COR-L47 (cell line): Measurements from ENCODE around the gene CDK18.

ENCODE experiments used
- DNase-seq: peaks from one replicate; lab custom pipeline; 2025; lab: John Stamatoyannopoulos, UW

The CDK18 gene

DNA sequence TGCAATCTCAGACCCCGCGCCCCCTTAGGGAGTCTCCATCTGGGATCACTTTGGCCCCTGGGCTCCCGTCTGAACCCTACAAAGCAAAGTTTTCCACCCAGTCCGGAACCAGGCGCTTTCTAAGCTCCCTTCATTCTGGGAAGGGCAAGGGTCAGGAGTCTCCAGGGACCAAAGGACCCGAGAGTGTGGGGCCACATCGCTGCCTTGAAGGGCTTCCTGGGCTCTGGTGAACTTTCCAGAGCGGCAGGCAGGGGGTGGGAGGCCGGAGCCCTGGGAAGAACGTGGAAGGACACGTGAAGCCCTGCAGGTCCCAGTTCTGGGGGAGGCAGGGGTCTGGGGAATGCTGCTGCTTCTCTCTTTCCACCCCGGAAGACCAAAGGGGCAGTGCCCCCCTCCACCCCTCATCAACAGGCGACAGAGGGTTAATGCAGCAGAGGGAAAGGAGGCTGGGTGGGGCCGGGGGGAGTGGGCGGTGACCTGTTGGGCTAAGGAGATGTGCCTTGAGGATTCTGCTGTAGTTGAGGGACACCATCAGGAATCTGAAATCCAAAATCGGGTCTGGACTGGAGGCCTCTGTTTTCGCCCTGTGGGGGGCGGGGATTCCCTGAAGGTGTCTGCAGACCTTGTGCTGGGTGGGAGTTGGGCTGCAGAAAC is 734 bp downstream of the CDK18 start:
- DNase-seq, result no peak

GRCh38 chr1:205505791-205506190 is 1.3 kb downstream of the CDK18 start:
- DNase-seq, result no peak

GRCh38 chr1:205506409-205507200 is 2.1 kb downstream of the CDK18 start:
- DNase-seq, result no peak

DNA sequence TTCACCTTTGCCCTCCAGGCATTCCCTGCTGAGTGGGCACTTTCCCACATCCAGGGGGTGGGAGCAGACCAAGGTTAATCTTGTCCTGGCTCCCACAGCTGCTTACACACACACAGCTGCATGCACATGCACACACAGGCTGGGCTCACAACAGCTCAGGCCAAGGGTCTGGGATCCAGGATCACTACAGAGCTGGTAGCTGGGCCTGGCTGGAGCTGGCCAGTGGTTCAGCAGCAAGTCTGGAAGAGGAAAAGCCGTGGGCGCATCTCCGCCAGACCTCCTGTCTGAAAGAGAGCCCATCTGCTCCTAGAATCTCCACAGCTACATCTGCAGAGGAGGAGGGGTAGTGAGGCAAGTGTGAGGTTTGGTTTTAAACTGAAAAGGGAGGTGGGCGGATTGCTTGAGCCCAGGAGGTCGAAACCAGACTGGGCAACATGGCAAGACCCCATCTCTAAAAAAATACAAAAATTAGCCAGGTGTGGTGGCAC is 3.8 kb downstream of the CDK18 start:
- no peak for DNase-seq

- DNase-seq, result peak; percentile 72
Observed at GRCh38 chr1:205510308-205510950, 6.0 kb downstream of the CDK18 start.

DNA sequence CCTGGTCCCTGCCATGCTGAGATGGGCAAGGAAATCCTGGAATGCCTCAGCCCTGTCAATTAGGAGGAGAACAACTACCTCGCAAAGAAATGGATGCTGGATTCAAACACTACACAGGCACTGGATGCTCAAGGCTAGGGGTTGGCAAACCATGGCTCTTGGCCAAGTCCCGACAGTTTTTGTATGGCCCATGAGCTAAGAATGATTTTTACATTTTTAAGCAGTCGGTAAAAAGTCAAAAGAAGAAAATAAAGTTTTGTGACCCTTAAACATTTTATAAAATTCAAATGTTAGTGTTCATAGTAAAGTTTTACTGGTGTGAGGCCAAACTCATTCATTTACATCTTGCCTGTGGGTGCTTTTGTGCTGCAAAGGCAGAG is 6.5 kb downstream of the CDK18 start:
- no peak for DNase-seq

DNA sequence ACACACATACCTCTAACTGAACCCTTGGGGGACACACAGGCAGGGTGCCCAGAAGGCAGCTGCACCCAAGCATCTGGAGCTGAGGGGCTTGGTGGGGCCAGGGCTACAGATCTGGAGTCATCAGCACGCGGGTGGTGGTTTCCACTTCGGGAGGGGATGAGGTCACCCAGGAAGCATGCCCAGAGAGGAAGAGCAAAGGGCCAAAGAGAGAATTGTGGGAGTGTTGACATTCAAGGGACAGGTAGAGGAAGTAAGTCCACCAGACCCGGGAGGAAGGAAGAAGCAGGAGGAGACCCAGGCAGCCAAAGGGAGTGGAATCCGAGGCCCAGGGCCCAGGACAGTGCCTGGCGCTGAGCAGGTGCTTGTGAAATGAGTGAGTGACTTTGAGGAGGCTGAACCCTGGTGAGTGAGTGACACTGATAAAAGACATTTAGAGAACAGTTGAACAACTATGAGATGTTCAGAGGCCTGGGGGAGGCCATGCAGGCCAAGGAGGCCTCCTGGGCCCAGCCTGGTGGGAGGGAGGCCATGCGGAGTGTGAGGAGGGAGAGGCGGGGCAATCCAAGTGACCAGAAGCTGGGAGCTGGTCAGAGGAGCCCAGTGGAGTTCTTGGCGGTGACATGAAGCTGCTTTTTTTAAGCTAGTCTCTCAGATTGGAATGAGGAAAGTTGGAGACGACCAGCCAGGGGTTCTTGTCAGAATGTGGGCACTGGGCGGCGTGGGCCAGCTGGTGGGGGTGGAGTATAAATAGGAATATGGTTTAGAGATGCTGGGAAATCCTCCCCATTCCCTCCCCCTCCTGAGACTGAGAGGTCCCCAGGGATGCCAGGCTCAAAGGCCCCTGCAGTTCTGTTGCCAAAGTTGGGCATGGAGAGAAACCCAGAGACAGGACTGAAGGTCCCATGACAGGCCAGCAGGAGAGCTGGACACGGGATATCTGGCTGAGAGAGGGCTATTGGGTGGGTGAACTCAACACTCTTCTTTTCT is 7.9 kb downstream of the CDK18 start:
- DNase-seq, result no peak

DNA sequence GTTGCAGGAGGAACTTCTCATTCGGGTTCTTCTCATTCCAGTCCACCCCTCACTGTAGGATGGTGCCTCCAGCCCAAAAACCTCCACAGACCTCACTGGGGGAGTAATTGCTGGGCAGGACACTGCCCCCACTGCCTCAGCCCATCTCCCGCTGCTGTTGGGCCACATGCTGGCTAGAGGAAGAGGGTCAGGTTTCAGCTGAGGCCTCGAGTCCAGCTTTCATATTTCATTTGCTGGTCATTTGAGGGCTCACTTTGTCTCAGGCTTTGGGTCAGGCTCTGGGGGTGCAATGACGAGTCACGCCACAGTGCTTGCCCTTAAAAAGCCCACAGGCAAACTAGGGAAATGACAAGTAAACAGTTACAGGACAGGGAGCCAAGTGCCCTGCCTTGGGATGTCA is 9.3 kb downstream of the CDK18 start:
- no peak for DNase-seq

DNA sequence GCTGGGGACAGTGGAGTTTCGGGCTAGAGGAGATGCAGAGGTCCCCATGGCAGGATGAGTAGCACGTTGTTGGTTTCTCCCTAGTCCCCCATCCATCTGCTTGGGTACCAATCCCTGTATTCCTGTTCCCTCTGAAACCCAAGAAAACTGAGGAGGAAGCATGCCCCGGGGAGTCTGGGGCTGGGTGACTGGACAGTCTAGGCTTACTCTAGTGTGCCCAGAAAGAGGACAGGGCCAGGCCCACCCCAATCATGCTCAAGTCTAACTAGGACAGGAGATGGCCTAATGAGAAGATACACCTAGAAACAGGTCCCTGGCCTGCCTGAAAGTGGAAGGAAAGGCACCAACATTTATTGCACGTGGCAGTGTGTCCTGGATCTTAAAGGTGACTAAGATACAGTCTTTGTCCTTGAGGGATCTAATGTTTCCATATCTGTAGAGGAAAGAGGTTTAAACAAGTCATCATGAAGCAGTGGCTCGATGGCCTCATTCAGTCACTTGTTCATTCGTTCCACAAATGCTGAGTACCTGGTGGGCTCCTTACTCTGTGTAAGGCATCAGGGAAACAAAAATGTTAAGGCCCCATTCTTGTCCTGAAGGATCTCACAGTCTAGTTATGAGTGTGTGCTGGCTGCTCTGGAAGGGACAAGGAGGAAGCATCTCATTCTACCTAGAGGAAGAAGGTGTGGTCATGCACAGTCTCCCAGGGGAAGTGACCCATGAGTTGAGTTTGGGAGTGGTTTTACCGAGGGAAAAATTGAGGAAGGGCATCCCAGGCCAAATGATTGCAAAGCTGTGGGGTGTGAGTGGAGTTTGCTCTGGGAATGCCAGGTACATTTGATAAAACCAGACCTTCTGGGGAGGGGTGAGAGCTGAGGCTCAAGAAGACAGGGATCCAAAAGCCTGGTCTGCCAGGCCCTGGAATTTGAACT is 10.0 kb downstream of the CDK18 start:
- no peak for DNase-seq

DNA sequence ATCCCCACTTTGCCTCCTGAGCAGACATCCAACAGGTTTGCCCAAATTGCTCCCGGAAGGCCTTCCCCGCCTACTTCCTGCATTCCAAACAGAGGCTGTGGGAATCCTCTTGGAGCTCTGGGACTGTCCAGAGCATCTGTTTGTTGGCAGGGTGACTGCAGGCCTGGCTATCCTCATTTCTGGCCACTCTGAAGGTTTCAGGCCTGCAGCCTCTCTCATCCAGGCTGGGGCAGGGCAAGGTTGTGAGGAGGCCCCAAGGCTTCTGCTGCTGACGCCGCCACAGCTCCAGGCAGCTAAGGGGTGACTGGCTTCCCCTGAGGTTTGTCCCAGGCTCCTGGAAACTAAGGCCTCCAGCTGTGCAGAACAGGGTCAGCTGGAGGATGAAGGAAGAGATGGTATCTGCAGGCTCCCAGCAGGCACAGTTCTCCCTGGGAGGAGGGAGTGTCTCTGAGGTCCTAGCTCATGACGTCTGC is 11.3 kb downstream of the CDK18 start:
- DNase-seq, result no peak

DNA sequence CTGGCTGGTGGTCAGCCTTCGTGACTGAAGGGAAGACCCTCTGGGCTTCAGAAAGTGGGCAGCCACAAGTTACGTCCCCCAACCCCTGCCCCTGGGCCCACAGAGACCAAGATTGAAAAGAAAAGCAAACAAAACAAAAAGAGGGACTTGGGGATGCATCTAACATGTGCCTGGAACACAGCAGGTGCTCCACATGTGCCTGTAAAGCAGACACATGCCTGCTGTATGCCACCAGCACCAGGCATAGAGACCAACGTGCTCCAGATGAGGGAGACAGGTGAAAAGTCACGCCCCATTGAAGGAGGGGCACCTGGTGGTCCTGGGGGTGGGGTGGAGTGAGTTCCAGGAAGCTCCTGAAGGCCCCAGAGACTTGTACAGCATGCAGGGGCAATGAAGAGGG is 11.9 kb downstream of the CDK18 start:
- no peak for DNase-seq

DNA sequence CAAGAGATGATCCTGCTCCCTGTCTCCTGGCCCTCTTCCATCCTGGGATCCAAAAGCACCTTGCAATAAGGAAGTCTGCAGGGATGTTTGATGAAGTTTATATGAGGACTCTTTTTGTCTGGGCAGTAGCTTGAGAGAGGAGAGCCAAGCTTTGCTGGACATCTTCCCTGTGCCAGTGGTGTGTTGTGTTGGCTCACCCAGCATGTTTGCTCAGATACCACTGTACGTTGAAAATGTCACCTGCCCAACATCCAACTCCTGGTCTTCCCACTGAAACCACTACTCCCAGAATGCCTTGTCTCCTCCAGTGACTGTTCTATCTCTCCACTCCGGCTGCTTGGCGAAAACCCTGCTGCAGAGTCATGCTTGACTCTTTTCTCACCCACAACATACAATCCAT is 12.8 kb downstream of the CDK18 start:
- DNase-seq, result no peak

GRCh38 chr1:205517763-205518162 is 13.3 kb downstream of the CDK18 start:
- no peak for DNase-seq

DNA sequence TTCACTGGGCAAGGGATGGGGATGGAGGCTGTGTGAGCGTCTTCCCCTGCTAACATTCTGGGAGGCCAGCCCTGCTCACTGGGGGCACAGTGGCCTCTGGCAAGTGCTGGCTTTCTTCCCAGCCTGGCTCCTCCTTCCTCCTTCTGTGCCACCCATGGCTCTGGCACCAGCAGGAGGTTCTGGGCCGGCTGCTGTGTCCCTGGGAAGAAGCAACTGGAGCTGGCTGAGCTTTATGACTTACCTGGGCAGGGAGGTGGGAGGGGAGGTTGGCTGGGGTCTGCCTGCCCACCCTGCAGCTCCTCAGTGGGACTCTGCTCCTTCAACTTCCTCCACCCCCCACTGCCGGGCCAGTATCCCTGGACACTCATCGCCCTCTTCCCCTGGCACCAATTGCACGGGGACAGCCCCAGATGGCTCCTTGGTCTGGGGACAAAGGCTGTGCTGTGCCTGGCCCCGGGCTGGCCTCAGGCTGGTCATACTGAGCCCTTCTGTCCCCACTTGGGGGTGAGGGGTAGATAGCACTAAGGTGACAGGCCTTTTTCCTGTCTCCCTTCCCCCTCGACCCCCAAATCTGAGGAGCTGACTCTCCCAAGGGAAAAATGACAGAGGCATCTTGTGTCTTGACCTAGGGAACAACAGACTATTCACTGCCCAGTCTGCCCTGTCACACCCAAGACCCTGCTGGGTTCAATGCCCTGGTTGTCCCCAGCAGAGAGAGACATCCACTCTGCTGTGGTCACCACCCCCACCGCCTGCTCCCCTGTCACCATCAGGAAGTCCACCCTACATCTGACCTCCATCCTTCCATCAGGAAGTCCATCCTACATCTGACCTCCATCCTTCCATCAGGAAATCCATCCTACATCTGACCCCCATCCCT is 14.4 kb downstream of the CDK18 start:
- peak; percentile 82 for DNase-seq

DNA sequence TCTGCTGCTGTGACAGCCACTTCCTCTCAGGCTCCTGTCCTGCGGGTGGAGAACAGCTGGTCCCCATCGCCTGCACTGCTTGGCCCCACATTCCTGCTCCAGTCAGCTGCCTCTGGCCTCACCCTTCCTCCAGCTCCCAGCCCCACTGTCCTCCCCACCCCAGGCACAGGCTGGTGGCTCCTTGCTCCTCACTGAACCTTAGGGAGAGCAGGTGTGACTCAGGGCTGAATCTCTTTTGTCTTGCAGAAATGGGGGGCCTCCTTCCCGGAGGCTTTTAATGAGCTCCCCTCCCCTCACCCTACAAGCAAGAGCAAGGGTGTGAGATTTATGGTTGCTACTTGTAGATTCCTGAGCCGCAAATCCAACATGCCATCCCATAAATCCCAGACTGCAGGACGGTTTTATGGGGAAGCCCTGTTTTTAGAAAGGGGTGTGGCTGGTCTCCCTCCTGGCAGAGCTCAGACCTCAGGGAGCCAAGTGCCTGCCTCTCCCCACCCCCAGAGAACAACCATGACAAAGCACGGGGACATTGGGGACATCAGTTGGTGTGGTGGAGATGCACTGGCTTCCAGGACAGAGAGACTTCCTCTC is 15.2 kb downstream of the CDK18 start:
- DNase-seq, result no peak

DNA sequence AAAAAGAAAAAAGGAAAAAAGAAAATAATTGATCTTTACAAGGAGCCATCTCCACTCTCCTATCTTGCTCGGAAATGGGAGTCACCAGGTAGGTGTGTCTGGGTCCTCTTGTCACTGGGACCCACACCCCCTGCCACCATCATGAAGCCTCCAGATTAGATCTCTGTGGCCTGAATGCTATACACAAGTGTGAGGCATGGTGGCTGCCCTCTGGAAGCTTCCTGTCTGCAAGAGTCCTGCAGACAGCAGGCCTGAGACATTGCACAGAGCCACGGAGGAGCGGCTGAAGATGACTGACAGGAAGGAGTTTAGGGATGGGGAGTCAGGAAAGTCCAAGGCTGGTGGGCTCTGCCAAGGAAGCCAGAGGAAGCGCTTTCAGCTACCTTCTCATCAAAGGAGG is 16.2 kb downstream of the CDK18 start:
- DNase-seq, result no peak

GRCh38 chr1:205521686-205522085 is 17.2 kb downstream of the CDK18 start:
- no peak for DNase-seq

GRCh38 chr1:205522692-205523091 is 18.2 kb downstream of the CDK18 start:
- DNase-seq, result no peak

- DNase-seq, result no peak
Observed at GRCh38 chr1:205523261-205523890, 18.9 kb downstream of the CDK18 start.
